ENCODE measurements around the gene TRIP13.
"Not testable (repeated sequence)": the region's sequence is repeated elsewhere in the genome, so short reads cannot be mapped to it uniquely, and the experiment has no call there.

Gene TRIP13

GRCh38 chr5:873328-873727 lies 19.4 kb upstream of the TRIP13 start:
- no peak for DNase-seq

GRCh38 chr5:875931-876330 lies 16.8 kb upstream of the TRIP13 start:
- DNase-seq = no peak

GRCh38 chr5:876398-877365 lies 16.0 kb upstream of the TRIP13 start:
- DNase-seq = no peak

- no peak for DNase-seq
Observed at GRCh38 chr5:878125-878524, 14.6 kb upstream of the TRIP13 start.

GRCh38 chr5:878677-879076 lies 14.0 kb upstream of the TRIP13 start:
- not testable (repeated sequence) for DNase-seq

GRCh38 chr5:880816-881550 lies 11.7 kb upstream of the TRIP13 start:
- DNase-seq = no peak

- DNase-seq = no peak
Observed at GRCh38 chr5:881551-881935, 11.1 kb upstream of the TRIP13 start.

- no peak for DNase-seq
Observed at GRCh38 chr5:882253-883183, 10.2 kb upstream of the TRIP13 start.

GRCh38 chr5:883475-884181 lies 9.1 kb upstream of the TRIP13 start:
- no peak for DNase-seq

GRCh38 chr5:884345-885126 lies 8.1 kb upstream of the TRIP13 start:
- DNase-seq = no peak

- no peak for DNase-seq
Observed at GRCh38 chr5:885127-885442, 7.6 kb upstream of the TRIP13 start.

GRCh38 chr5:885529-885928 lies 7.2 kb upstream of the TRIP13 start:
- no peak for DNase-seq

GRCh38 chr5:886036-886435 lies 6.6 kb upstream of the TRIP13 start:
- DNase-seq = no peak

- DNase-seq = no peak
Observed at GRCh38 chr5:886716-887325, 5.9 kb upstream of the TRIP13 start.

- no peak for DNase-seq
Observed at GRCh38 chr5:887947-888637, 4.6 kb upstream of the TRIP13 start.

- DNase-seq = no peak
Observed at GRCh38 chr5:888638-889035, 4.0 kb upstream of the TRIP13 start.

- no peak for DNase-seq
Observed at GRCh38 chr5:889075-889710, 3.5 kb upstream of the TRIP13 start.

- no peak for DNase-seq
Observed at GRCh38 chr5:891117-891836, 1.4 kb upstream of the TRIP13 start.

GRCh38 chr5:891837-892393 lies 769 bp upstream of the TRIP13 start:
- peak; percentile 67 for DNase-seq
